ENCODE results near the gene AOC2. TPM values are rescaled to one million over a fixed set of nuclear protein-coding genes. Genes with fewer than 3 reads are reported as not detected.

The AOC2 gene
- total and polyA plus RNA-seq, 2 of the 13 experiments (the other 11 are each of a cell fraction or from before 2014, with no cell fraction given) = 1.2 to 3.3 TPM

DNA sequence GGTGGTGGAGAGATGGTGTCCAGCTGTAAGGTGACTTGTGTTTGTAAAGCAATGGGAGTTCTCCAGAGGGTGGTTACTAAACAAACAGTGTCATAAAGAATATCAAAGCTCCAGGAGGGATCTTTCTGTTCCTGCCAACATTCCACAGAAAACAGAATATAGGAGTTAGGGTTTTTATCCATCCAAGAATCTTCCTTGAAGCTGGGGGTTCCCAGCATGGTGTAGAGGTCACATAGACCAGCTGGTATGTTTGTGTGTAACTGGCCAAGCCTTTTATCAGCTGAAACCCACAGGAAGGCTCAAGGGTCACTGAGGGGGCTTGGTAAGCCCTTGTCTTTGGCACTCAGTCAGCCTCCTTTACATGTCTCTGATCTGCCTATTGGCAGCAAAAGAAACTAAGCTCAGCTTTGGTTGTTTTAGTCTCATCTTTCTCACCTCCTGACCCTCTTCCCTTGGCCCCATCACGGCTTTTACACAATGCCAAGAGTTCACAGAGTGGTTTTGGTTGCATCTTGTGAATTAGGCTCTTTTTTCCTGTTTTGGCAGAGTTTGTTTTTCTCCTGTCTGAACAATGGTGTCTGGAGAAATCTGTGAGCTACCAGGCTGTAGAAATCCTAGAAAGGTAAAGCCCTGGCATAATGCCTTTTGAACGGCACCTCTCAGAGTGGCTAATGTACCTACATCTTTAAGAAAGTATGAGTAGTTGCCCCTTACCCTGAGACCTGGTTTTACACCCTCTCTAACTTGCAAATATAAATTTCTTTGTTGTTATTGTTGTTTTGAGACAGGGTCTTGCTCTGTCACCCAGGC is 41.1 kb upstream of the AOC2 start (continued):
- TF ChIP-seq NFKBIZ (CRISPR knock-in tag; IDR thresholded peaks at IDR 0.05) (no peak), IKZF4 (CRISPR knock-in tag; IDR thresholded peaks at IDR 0.05; ENCODE audit: borderline replicate concordance, low read depth, not compliant biosample characterization) (no peak), ZNF235 (CRISPR knock-in tag; IDR thresholded peaks at IDR 0.05; ENCODE audit: borderline replicate concordance) (no peak), FLYWCH1 (CRISPR knock-in tag; IDR thresholded peaks at IDR 0.05) (no peak), SALL1 (CRISPR knock-in tag; IDR thresholded peaks at IDR 0.05) (peak; percentile 69), HOXA9 (CRISPR knock-in tag; IDR thresholded peaks at IDR 0.05; ENCODE audit: borderline replicate concordance) (no peak), SIN3A (IDR thresholded peaks at IDR 0.05; ENCODE audit: borderline replicate concordance, low read depth, low read length) (peak; percentile 25; the same call in 1 of the 2 replicates), IKZF1 (IDR thresholded peaks at IDR 0.05) (no peak), NRL (CRISPR knock-in tag; IDR thresholded peaks at IDR 0.05; ENCODE audit: borderline replicate concordance) (no peak), KDM3A (CRISPR knock-in tag; IDR thresholded peaks at IDR 0.05; ENCODE audit: low read depth) (peak; percentile 8; the same call in 1 of the 2 replicates), NR2F2 (IDR thresholded peaks at IDR 0.05; ENCODE audit: borderline replicate concordance, low read depth) (peak; percentile 68; the same call in 1 of the 2 replicates), EEA1 (CRISPR knock-in tag; IDR thresholded peaks at IDR 0.05; ENCODE audit: borderline replicate concordance) (no peak), MAZ (IDR thresholded peaks at IDR 0.05; ENCODE audit: borderline replicate concordance, low read depth, low read length) (0 out of 2 replicates have a peak, but pooled peaks have one; percentile 6), MAZ (CRISPR knock-in tag; IDR thresholded peaks at IDR 0.05; ENCODE audit: low read depth) (0 out of 2 replicates have a peak, but pooled peaks have one; percentile 40), FOXA3 (CRISPR knock-in tag; IDR thresholded peaks at IDR 0.05) (peak; percentile 45), SMAD3 (CRISPR knock-in tag; IDR thresholded peaks at IDR 0.05) (no peak), NR3C1 (CRISPR knock-in tag; IDR thresholded peaks at IDR 0.05) (no peak), ATM (IDR thresholded peaks at IDR 0.05; ENCODE audit: borderline replicate concordance) (no peak), CEBPB (IDR thresholded peaks at IDR 0.05; ENCODE audit: borderline replicate concordance, low read depth, low read length) (no peak), ZSCAN25 (CRISPR knock-in tag; IDR thresholded peaks at IDR 0.05) (no peak), GLI4 (CRISPR knock-in tag; IDR thresholded peaks at IDR 0.05; ENCODE audit: borderline replicate concordance) (no peak), RCOR2 (CRISPR knock-in tag; IDR thresholded peaks at IDR 0.05) (0 out of 2 replicates have a peak, but pooled peaks have one; percentile 53), GPN1 (CRISPR knock-in tag; IDR thresholded peaks at IDR 0.05; ENCODE audit: borderline replicate concordance) (no peak)
- TF ChIP-seq, protein P1, sequence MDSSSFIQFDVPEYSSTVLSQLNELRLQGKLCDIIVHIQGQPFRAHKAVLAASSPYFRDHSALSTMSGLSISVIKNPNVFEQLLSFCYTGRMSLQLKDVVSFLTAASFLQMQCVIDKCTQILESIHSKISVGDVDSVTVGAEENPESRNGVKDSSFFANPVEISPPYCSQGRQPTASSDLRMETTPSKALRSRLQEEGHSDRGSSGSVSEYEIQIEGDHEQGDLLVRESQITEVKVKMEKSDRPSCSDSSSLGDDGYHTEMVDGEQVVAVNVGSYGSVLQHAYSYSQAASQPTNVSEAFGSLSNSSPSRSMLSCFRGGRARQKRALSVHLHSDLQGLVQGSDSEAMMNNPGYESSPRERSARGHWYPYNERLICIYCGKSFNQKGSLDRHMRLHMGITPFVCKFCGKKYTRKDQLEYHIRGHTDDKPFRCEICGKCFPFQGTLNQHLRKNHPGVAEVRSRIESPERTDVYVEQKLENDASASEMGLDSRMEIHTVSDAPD (CRISPR knock-in tag; IDR thresholded peaks at IDR 0.05) = peak; percentile 84; the same call in 1 of the 2 replicates
- TF ChIP-seq, protein P2, sequence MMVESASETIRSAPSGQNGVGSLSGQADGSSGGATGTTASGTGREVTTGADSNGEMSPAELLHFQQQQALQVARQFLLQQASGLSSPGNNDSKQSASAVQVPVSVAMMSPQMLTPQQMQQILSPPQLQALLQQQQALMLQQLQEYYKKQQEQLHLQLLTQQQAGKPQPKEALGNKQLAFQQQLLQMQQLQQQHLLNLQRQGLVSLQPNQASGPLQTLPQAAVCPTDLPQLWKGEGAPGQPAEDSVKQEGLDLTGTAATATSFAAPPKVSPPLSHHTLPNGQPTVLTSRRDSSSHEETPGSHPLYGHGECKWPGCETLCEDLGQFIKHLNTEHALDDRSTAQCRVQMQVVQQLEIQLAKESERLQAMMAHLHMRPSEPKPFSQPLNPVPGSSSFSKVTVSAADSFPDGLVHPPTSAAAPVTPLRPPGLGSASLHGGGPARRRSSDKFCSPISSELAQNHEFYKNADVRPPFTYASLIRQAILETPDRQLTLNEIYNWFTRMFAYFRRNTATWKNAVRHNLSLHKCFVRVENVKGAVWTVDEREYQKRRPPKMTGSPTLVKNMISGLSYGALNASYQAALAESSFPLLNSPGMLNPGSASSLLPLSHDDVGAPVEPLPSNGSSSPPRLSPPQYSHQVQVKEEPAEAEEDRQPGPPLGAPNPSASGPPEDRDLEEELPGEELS (CRISPR knock-in tag; IDR thresholded peaks at IDR 0.05) = peak; percentile 52
- TF ChIP-seq, protein P3, sequence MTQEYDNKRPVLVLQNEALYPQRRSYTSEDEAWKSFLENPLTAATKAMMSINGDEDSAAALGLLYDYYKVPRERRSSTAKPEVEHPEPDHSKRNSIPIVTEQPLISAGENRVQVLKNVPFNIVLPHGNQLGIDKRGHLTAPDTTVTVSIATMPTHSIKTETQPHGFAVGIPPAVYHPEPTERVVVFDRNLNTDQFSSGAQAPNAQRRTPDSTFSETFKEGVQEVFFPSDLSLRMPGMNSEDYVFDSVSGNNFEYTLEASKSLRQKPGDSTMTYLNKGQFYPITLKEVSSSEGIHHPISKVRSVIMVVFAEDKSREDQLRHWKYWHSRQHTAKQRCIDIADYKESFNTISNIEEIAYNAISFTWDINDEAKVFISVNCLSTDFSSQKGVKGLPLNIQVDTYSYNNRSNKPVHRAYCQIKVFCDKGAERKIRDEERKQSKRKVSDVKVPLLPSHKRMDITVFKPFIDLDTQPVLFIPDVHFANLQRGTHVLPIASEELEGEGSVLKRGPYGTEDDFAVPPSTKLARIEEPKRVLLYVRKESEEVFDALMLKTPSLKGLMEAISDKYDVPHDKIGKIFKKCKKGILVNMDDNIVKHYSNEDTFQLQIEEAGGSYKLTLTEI (CRISPR knock-in tag; conservative IDR thresholded peaks at IDR 0.05) = no peak

All from HepG2 (cell line).